Smooth muscle cell (in vitro differentiated cells): ENCODE results near the gene TRIM17. TPM values are rescaled to one million over a fixed set of nuclear protein-coding genes. Genes with fewer than 3 reads are reported as not detected.

Source experiments
- DNase-seq: peaks from one replicate; lab custom pipeline; 2025; ENCODE audit not compliant: unreplicated experiment; lab: John Stamatoyannopoulos, UW
- H2AFZ ChIP-seq: fragments of 200-600 bp; sonication (generic); 2 replicates; pipeline ENCODE4 v1.6.0; 2016; ENCODE audit warnings: antibody characterized with exemption, low read depth, mild to moderate bottlenecking
- H3F3A ChIP-seq: fragments of 200-600 bp; sonication (generic); 2 replicates; pipeline ENCODE4 v1.6.0; 2017; ENCODE audit warnings: antibody characterized with exemption, low read depth
- H3K27ac ChIP-seq: fragments of 200-600 bp; sonication (generic); 2 replicates; pipeline ENCODE4 v1.5.1; 2016; ENCODE audit warnings: low read depth, mild to moderate bottlenecking
- H3K27me3 ChIP-seq: fragments of 200-600 bp; sonication (generic); 2 replicates; pipeline ENCODE4 v1.6.1; 2016; ENCODE audit warnings: low read depth, mild to moderate bottlenecking
- H3K36me3 ChIP-seq: fragments of 200-600 bp; sonication (generic); 2 replicates; pipeline ENCODE4 v1.5.1; 2016; ENCODE audit warnings: low read depth
- H3K4me1 ChIP-seq: fragments of 200-600 bp; sonication (generic); 2 replicates; pipeline ENCODE4 v1.5.1; 2016; ENCODE audit warnings: low read depth
- H3K4me2 ChIP-seq: fragments of 200-600 bp; sonication (generic); 2 replicates; pipeline ENCODE4 v1.6.0; 2016; ENCODE audit warnings: mild to moderate bottlenecking
- H3K4me3 ChIP-seq: fragments of 200-600 bp; sonication (generic); 2 replicates; pipeline ENCODE4 v1.5.1; 2016; ENCODE audit warnings: mild to moderate bottlenecking
- H3K79me2 ChIP-seq: fragments of 200-600 bp; sonication (generic); 2 replicates; pipeline ENCODE4 v1.6.0; 2016; ENCODE audit warnings: low read depth, mild to moderate bottlenecking
- H3K9ac ChIP-seq: fragments of 200-600 bp; sonication (generic); 2 replicates; pipeline ENCODE4 v1.6.0; 2016; ENCODE audit warnings: low read depth
- H3K9me3 ChIP-seq: fragments of 200-600 bp; sonication (generic); replicated peaks from 2 replicates; pipeline ENCODE4 v1.5.1; 2016; ENCODE audit warnings: low read depth
- H4K20me1 ChIP-seq: fragments of 200-600 bp; sonication (generic); 2 replicates; pipeline ENCODE4 v1.6.0; 2016; ENCODE audit warnings: low read depth
- WGBS: methylation state at CpG from one replicate; pipeline ENCODE4 v1.1.7; 2016; ENCODE audit warnings: low lambda C conversion rate; 5-methylcytosine and 5-hydroxymethylcytosine counted together
- polyA plus RNA-seq: library from polyadenylated mRNA; unstranded; fragments of >200 nt; fragmentation: Nextera tagmentation; extraction: Ambion mirVana; gene quantifications from 2 replicates; pipeline ENCODE4 v1.2.1, GENCODE V29; 2016
- total RNA-seq: library from RNA; depleted of rRNA; stranded (reverse); fragments of >200 nt; gene quantifications from 2 replicates; pipeline ENCODE4 v1.2.3, GENCODE V29; 2014
- TF ChIP-seq, protein P1 (sequence below): fragments of 200-600 bp; sonication (generic); IDR thresholded peaks from 2 replicates; pipeline ENCODE4 v1.5.1; 2017; ENCODE audit warnings: borderline replicate concordance, mild to moderate bottlenecking, antibody characterized with exemption; ENCODE audit not compliant: insufficient read depth, poor library complexity, severe bottlenecking

Gene TRIM17
- total and polyA plus RNA-seq, 2 experiments from 2014 or later: 1.5 to 1.6 TPM

DNA sequence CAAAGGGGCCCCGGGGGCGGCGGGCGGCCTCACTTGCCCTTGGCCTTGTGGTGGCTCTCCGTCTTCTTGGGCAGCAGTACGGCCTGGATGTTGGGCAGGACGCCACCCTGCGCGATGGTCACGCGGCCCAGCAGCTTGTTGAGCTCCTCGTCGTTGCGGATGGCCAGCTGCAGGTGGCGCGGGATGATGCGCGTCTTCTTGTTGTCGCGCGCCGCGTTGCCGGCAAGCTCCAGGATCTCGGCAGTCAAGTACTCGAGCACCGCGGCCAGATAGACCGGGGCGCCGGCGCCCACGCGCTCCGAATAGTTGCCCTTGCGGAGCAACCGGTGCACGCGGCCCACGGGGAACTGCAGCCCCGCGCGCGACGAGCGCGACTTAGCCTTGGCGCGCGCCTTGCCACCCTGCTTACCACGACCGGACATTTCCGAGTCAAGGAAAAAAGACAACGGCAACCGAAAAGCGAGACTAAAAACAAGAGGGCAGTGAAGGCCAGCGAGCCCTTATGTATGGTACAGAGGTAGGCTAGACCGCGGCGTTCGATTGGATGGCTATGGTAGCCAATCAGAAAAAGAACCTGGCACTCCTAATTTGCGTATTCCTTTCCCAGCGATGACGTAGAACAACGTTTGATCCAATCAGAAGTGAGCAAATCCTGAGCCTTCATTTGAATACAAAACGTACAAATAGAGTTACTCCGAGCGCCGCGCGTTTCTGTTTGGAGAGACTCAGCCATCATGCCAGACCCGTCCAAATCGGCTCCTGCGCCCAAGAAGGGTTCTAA is 40.9 kb upstream of the TRIM17 start:
- Histone ChIP-seq H3K9ac (peak overlapping the region; percentile 30), H4K20me1 (peaks cover 4% of the 10 kb centered on the region), H3K27ac (peak overlapping the region; percentile 32), H3K27me3 (peaks cover 40% of the 10 kb centered on the region), H3K4me3 (peak overlapping the region; percentile 65), H3F3A (peaks cover 8% of the 10 kb centered on the region), H3K4me1 (peaks cover 13% of the 10 kb centered on the region), H3K9me3 (no peaks in the 10 kb centered on the region), H2AFZ (peak overlapping the region; percentile 81), H3K79me2 (peaks cover 10% of the 10 kb centered on the region), H3K4me2 (peak overlapping the region; percentile 90), H3K36me3 (no peaks in the 10 kb centered on the region)
- TF ChIP-seq, protein P1, sequence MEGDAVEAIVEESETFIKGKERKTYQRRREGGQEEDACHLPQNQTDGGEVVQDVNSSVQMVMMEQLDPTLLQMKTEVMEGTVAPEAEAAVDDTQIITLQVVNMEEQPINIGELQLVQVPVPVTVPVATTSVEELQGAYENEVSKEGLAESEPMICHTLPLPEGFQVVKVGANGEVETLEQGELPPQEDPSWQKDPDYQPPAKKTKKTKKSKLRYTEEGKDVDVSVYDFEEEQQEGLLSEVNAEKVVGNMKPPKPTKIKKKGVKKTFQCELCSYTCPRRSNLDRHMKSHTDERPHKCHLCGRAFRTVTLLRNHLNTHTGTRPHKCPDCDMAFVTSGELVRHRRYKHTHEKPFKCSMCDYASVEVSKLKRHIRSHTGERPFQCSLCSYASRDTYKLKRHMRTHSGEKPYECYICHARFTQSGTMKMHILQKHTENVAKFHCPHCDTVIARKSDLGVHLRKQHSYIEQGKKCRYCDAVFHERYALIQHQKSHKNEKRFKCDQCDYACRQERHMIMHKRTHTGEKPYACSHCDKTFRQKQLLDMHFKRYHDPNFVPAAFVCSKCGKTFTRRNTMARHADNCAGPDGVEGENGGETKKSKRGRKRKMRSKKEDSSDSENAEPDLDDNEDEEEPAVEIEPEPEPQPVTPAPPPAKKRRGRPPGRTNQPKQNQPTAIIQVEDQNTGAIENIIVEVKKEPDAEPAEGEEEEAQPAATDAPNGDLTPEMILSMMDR: peak; percentile 23
- DNase-seq: peak; percentile 54
- under 1% methylated on average over 64 of the region's 74 CpGs for WGBS

DNA sequence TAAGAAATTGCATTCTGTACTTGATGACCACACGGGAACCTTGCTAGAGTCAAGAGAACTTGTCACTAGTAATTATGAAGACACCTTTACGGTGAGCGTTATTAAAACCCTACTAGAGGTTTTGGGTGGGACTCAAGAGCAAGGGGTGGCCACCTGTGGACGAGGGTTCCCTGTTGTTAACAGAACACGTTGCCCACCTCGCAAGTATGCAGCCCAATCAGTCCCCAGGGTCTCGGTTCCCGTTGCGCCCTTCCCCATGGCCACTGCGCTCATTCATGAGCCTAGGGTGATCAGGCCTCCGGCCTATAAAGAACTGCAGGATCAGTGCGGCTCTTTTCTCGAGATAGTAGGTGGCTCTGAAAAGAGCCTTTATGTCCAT is 40.3 kb upstream of the TRIM17 start:
- H3K9ac ChIP-seq: peak overlapping the region; percentile 30
- H3K36me3 ChIP-seq: no peaks in the 10 kb centered on the region
- H2AFZ ChIP-seq: peak overlapping the region; percentile 81
- peaks cover 8% of the 10 kb centered on the region for H3F3A ChIP-seq
- peak overlapping the region; percentile 65 for H3K4me3 ChIP-seq
- no peaks in the 10 kb centered on the region for H3K9me3 ChIP-seq
- TF ChIP-seq, protein P1: no peak
- H4K20me1 ChIP-seq: peaks cover 4% of the 10 kb centered on the region
- peaks cover 10% of the 10 kb centered on the region for H3K79me2 ChIP-seq
- H3K4me2 ChIP-seq: peak overlapping the region; percentile 90
- peak overlapping the region; percentile 32 for H3K27ac ChIP-seq
- no peak for DNase-seq
- H3K27me3 ChIP-seq: peaks cover 34% of the 10 kb centered on the region
- WGBS: 8% methylated on average over 13 of the region's 13 CpGs
- H3K4me1 ChIP-seq: peaks cover 13% of the 10 kb centered on the region

DNA sequence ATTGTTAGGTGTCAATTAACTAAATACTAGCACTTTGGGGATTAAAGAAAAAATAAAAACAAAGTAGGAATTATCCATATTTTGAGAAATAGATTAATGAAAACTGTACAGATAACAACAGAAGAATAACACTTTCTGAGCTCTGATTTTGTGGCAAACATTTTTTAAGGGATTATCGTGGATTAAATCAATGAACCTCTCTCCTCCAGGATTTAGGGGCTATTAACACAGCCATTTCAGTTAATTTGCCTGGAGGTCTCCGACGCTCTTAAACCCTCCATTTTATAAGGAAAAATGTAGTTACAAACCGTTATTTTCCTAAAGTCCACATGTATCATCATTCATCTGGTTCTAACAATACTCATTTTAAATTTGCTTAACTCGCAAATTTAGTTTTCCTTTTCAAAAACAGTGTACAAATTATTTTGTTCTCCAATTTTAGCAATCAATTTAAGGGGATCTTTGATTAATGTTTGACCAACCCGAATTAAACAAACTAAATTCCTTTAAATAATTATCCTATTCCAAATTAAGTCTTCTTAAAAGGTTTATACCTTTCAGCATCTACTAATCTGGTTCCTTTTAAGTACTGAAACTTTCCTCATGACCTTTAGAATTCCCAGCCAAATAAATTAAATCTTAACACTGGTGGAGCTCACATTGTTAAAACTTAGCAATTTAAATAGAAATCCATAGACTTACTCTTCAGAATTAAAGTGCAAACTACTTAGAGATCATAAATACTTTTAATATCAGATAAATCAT is 39.8 kb upstream of the TRIM17 start:
- Histone ChIP-seq H3K9ac (peak overlapping the region; percentile 30), H4K20me1 (peaks cover 4% of the 10 kb centered on the region), H3K9me3 (no peaks in the 10 kb centered on the region), H3K4me2 (peak overlapping the region; percentile 90), H3F3A (peaks cover 8% of the 10 kb centered on the region), H3K36me3 (no peaks in the 10 kb centered on the region), H3K27me3 (peaks cover 28% of the 10 kb centered on the region), H2AFZ (peak overlapping the region; percentile 81), H3K4me1 (peaks cover 13% of the 10 kb centered on the region), H3K27ac (peak overlapping the region; percentile 32), H3K79me2 (peaks cover 10% of the 10 kb centered on the region), H3K4me3 (peak overlapping the region; percentile 65)
- TF ChIP-seq, protein P1: no peak
- no peak for DNase-seq
- 39% methylated on average over 6 of the region's 6 CpGs for WGBS
